Measurements from ENCODE around the gene GPC1. TPM values are rescaled to one million over a fixed set of nuclear protein-coding genes. Genes with fewer than 3 reads are reported as not detected.

The GPC1 gene
- total RNA-seq, 1 donor from 2014 or later = 252 TPM

DNA sequence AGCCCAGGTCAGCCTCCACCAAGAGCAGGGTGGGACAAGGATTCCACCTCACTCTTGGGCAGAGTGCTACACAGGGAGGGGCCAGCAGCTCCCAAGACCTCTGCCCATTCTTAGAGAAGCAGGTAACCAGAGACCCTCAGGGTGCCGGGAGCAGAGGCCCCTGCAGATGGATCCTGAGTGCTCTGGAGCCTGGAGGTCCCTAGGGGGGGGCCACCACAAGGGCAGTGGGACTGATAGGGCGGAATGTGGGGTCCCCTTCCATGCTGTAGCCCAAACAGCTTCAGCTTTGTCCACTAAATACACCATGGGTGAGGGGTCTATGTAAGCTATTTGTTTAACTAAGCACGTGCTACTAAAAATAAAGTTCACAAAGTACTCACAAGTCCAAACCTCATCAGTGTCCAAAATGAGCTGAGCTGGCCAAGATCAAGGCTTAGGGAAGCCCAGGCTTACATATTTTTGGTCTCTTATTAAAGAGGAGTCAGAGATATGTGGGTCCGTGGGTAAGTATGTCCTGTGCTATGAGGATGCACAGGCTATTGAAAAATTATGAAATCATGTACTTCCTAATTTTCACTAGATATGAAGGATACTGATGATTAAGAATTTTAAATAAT lies 21.5 kb upstream of the GPC1 start:
- no peaks in the 10 kb centered on the region for H3K4me1 ChIP-seq (ENCODE audit: insufficient read depth, low read length)
- no peaks in the 10 kb centered on the region for H3K27me3 ChIP-seq (ENCODE audit: insufficient read depth, low read length)
- no peaks in the 10 kb centered on the region for H3K79me2 ChIP-seq (ENCODE audit: insufficient read depth, low read length)
- Mint-ChIP-seq H3K27me3 (ENCODE audit: low read depth, unreplicated experiment) (peaks cover 4% of the 10 kb centered on the region), H3K27ac (ENCODE audit: unreplicated experiment) (no peak overlapping the region), H3K4me1 (ENCODE audit: low read depth, unreplicated experiment) (no peaks in the 10 kb centered on the region), H3K36me3 (ENCODE audit: low read depth, unreplicated experiment) (no peaks in the 10 kb centered on the region), H3K4me3 (ENCODE audit: unreplicated experiment) (no peak overlapping the region), H3K9me3 (ENCODE audit: unreplicated experiment) (peaks cover 9% of the 10 kb centered on the region)
- no peak overlapping the region for H3K27ac ChIP-seq (ENCODE audit: low read depth, low read length)
- H3K9me3 ChIP-seq (ENCODE audit: insufficient read depth, low read depth, low read length) = peaks cover 2% of the 10 kb centered on the region
- no peaks in the 10 kb centered on the region for H3K36me3 ChIP-seq (ENCODE audit: insufficient read depth, low read length)
- no peaks in the 10 kb centered on the region for H4K20me1 ChIP-seq (ENCODE audit: insufficient read depth, low read length)
- TF ChIP-seq, protein P1, sequence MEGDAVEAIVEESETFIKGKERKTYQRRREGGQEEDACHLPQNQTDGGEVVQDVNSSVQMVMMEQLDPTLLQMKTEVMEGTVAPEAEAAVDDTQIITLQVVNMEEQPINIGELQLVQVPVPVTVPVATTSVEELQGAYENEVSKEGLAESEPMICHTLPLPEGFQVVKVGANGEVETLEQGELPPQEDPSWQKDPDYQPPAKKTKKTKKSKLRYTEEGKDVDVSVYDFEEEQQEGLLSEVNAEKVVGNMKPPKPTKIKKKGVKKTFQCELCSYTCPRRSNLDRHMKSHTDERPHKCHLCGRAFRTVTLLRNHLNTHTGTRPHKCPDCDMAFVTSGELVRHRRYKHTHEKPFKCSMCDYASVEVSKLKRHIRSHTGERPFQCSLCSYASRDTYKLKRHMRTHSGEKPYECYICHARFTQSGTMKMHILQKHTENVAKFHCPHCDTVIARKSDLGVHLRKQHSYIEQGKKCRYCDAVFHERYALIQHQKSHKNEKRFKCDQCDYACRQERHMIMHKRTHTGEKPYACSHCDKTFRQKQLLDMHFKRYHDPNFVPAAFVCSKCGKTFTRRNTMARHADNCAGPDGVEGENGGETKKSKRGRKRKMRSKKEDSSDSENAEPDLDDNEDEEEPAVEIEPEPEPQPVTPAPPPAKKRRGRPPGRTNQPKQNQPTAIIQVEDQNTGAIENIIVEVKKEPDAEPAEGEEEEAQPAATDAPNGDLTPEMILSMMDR (IDR thresholded peaks at IDR 0.05; ENCODE audit: insufficient read depth, low read depth, low read length) = no peak
- no peak for TF ChIP-seq EZH2 (IDR thresholded peaks at IDR 0.05; ENCODE audit: insufficient read depth, low read length)
- no peak overlapping the region for H3K4me2 ChIP-seq (ENCODE audit: low read length)
- DNase-seq (ENCODE audit: low read depth) (no peak), FAIRE-seq (no peak)
- no peak overlapping the region for H2AFZ ChIP-seq (ENCODE audit: low read depth, low read length)
- H3K4me3 ChIP-seq (ENCODE audit: insufficient read depth, low read depth, low read length) = no peak overlapping the region
- no peak overlapping the region for H3K9ac ChIP-seq (ENCODE audit: low read length)

DNA sequence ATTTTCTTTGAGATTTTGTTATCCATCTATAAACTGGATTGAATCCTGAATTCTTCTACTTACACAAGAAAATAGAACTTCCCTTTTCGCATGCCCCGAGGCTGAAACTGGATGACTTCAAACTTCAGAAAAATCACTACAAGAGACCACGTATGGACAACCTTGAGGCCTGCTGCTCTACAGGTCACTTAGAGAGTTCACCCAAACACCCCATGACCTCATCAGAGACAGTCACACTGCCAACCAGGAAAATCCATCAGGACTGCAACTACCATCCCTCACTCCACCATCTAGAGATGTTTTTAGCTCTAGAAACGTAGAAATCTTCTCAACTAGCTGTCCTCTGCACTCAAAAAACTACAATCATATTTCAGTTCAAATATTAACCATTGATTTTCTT lies 18.6 kb upstream of the GPC1 start:
- no peak overlapping the region for H3K27ac Mint-ChIP-seq (ENCODE audit: unreplicated experiment)
- H3K9me3 Mint-ChIP-seq (ENCODE audit: unreplicated experiment) = peaks cover 16% of the 10 kb centered on the region
- no peak overlapping the region for H3K27ac ChIP-seq (ENCODE audit: low read depth, low read length)
- H3K27me3 ChIP-seq (ENCODE audit: insufficient read depth, low read length) = no peaks in the 10 kb centered on the region
- H3K9me3 ChIP-seq (ENCODE audit: insufficient read depth, low read depth, low read length) = peaks cover 10% of the 10 kb centered on the region
- FAIRE-seq (no peak), DNase-seq (ENCODE audit: low read depth) (no peak)
- no peaks in the 10 kb centered on the region for H3K36me3 Mint-ChIP-seq (ENCODE audit: low read depth, unreplicated experiment)
- H2AFZ ChIP-seq (ENCODE audit: low read depth, low read length) = no peak overlapping the region
- no peak overlapping the region for H3K4me3 ChIP-seq (ENCODE audit: insufficient read depth, low read depth, low read length)
- H4K20me1 ChIP-seq (ENCODE audit: insufficient read depth, low read length) = no peaks in the 10 kb centered on the region
- H3K4me3 Mint-ChIP-seq (ENCODE audit: unreplicated experiment) = no peak overlapping the region
- no peaks in the 10 kb centered on the region for H3K79me2 ChIP-seq (ENCODE audit: insufficient read depth, low read length)
- H3K36me3 ChIP-seq (ENCODE audit: insufficient read depth, low read length) = no peaks in the 10 kb centered on the region
- no peaks in the 10 kb centered on the region for H3K4me1 Mint-ChIP-seq (ENCODE audit: low read depth, unreplicated experiment)
- H3K4me1 ChIP-seq (ENCODE audit: insufficient read depth, low read length) = no peaks in the 10 kb centered on the region
- no peak for TF ChIP-seq EZH2 (IDR thresholded peaks at IDR 0.05; ENCODE audit: insufficient read depth, low read length)
- TF ChIP-seq, protein P1 (IDR thresholded peaks at IDR 0.05; ENCODE audit: insufficient read depth, low read depth, low read length) = no peak
- H3K9ac ChIP-seq (ENCODE audit: low read length) = no peak overlapping the region
- H3K27me3 Mint-ChIP-seq (ENCODE audit: low read depth, unreplicated experiment) = no peaks in the 10 kb centered on the region
- no peak overlapping the region for H3K4me2 ChIP-seq (ENCODE audit: low read length)

DNA sequence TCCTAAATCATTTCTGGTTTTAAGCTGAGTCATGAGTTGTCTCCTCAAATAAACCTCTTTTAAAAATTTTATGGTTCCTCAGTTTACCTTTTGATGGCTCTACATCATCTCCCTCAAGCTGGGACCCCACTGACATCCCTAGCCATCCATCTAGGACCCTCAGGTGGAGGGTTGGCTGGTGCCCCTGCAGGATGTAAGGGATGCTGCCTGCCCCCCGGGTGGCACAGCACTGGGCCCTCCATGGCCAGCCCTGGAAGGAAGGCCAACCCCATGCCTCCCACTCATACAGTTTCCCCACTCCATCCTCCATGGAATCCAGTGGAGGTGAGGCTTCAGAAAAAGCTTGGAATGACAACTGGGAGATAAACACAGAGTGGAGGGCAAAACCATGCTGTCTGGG lies 17.2 kb upstream of the GPC1 start:
- Histone ChIP-seq H4K20me1 (ENCODE audit: insufficient read depth, low read length) (no peaks in the 10 kb centered on the region), H3K9me3 (ENCODE audit: insufficient read depth, low read depth, low read length) (peaks cover 10% of the 10 kb centered on the region), H3K9ac (ENCODE audit: low read length) (no peak overlapping the region), H3K79me2 (ENCODE audit: insufficient read depth, low read length) (no peaks in the 10 kb centered on the region), H3K4me2 (ENCODE audit: low read length) (no peak overlapping the region), H3K27ac (ENCODE audit: low read depth, low read length) (no peak overlapping the region), H3K27me3 (ENCODE audit: insufficient read depth, low read length) (no peaks in the 10 kb centered on the region), H3K36me3 (ENCODE audit: insufficient read depth, low read length) (no peaks in the 10 kb centered on the region), H3K4me1 (ENCODE audit: insufficient read depth, low read length) (no peaks in the 10 kb centered on the region), H3K4me3 (ENCODE audit: insufficient read depth, low read depth, low read length) (no peak overlapping the region), H2AFZ (ENCODE audit: low read depth, low read length) (no peak overlapping the region)
- DNase-seq (ENCODE audit: low read depth) = no peak
- peaks cover 18% of the 10 kb centered on the region for H3K9me3 Mint-ChIP-seq (ENCODE audit: unreplicated experiment)
- no peaks in the 10 kb centered on the region for H3K4me1 Mint-ChIP-seq (ENCODE audit: low read depth, unreplicated experiment)
- H3K27me3 Mint-ChIP-seq (ENCODE audit: low read depth, unreplicated experiment) = no peaks in the 10 kb centered on the region
- TF ChIP-seq, protein P1 (IDR thresholded peaks at IDR 0.05; ENCODE audit: insufficient read depth, low read depth, low read length) = no peak
- no peak for TF ChIP-seq EZH2 (IDR thresholded peaks at IDR 0.05; ENCODE audit: insufficient read depth, low read length)
- no peaks in the 10 kb centered on the region for H3K36me3 Mint-ChIP-seq (ENCODE audit: low read depth, unreplicated experiment)
- no peak overlapping the region for H3K4me3 Mint-ChIP-seq (ENCODE audit: unreplicated experiment)
- no peak overlapping the region for H3K27ac Mint-ChIP-seq (ENCODE audit: unreplicated experiment)
- no peak for FAIRE-seq

Measured in astrocyte (in vitro differentiated cells and primary cell).